ENCODE data around the gene NECTIN1.
A peak's percentile ranks its signal among the peaks of the same experiment; 100 is the strongest.

NECTIN1 gene

DNA sequence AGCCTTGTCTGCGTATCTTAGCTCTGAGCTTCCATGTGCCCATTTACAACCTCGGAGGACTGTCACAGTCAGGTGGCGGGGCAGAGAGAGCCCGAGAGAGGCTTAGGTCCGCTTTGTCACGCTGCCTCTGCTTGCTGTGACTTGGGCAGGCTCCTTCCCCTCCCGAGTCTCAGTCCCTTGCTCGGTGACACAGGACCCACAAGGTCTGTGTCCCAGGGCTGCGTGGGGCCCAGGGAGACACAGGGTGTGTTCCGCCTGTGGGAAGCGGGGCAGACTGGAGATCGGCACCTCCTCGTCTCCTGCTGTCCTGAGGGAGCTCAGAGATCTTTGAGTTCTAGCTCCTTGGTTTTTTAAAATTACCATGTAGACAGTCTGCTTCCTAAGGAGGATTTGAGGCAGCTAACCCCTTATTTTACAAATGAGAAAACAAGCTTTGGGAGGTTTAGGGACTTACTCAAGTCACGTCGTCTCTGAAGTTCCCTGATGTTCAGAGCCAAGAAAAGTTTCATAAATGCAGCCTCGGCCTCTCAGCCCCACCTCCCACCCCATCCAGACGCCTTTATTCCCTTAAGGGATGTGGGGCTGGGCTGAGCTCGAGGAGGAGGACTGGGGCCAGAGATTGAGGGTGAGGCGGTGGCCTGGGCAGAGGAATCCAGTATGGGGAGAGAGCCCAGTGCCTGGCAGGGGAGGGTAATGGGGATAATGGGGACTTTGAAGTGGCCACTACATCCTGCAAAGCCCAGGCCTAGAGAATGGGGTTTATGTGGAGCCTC, 103.6 kb downstream of the NECTIN1 start:
- H3K9me3 ChIP-seq, result no peaks in the 10 kb centered on the region
- H3K4me3 ChIP-seq (ENCODE audit: low read depth in 1 of 2, low read length in 1 of 2), result no peak overlapping the region
- H3K4me1 ChIP-seq (ENCODE audit: control insufficient read depth in 1 of 2, insufficient read depth in 1 of 2, low read depth in 1 of 2, low read length in 1 of 2), result no peaks in the 10 kb centered on the region
- H3K36me3 ChIP-seq, result no peaks in the 10 kb centered on the region
- TF ChIP-seq CTCF (IDR thresholded peaks at IDR 0.05), result no peak
- no peaks in the 10 kb centered on the region for H3K27me3 ChIP-seq
- no peak overlapping the region for H3K27ac ChIP-seq

GRCh38 chr11:119624629-119625028, 104.4 kb downstream of the NECTIN1 start:
- H3K27me3 ChIP-seq, result no peaks in the 10 kb centered on the region
- H3K9me3 ChIP-seq, result no peaks in the 10 kb centered on the region
- no peak overlapping the region for H3K4me3 ChIP-seq (ENCODE audit: low read depth in 1 of 2, low read length in 1 of 2)
- no peaks in the 10 kb centered on the region for H3K36me3 ChIP-seq
- no peak for TF ChIP-seq CTCF (IDR thresholded peaks at IDR 0.05)
- H3K27ac ChIP-seq, result no peak overlapping the region
- no peaks in the 10 kb centered on the region for H3K4me1 ChIP-seq (ENCODE audit: control insufficient read depth in 1 of 2, insufficient read depth in 1 of 2, low read depth in 1 of 2, low read length in 1 of 2)

DNA sequence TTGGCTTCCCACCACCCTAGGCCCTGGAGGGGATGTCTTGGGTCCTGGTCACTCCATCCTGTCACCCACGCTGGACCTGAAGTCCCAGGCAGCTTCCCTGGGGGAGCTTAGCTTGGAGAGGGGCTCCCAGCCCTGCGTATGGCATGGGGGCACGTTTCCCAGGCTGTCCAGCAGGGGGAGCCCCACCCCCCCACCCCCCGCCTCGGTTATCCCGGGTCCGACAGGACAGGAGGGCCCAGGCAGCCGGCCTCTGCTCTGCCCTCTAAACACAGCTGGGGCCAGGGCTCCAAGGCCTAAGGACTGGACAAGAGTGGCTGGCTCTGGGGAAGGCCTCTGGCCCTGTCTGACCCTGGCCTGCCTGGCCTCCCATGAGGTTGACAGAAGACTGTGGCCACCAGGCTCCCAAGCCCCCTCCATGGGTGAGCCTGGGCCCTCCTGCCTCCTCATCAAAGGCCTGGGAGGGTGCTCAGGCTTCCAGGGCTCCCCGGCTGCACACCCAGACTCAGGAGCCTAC, 104.8 kb downstream of the NECTIN1 start:
- Histone ChIP-seq H3K4me3 (ENCODE audit: low read depth in 1 of 2, low read length in 1 of 2) (no peak overlapping the region), H3K9me3 (no peaks in the 10 kb centered on the region), H3K36me3 (no peaks in the 10 kb centered on the region), H3K27ac (no peak overlapping the region), H3K27me3 (no peaks in the 10 kb centered on the region), H3K4me1 (ENCODE audit: control insufficient read depth in 1 of 2, insufficient read depth in 1 of 2, low read depth in 1 of 2, low read length in 1 of 2) (no peaks in the 10 kb centered on the region)
- peak; percentile 58 for TF ChIP-seq CTCF (IDR thresholded peaks at IDR 0.05)

DNA sequence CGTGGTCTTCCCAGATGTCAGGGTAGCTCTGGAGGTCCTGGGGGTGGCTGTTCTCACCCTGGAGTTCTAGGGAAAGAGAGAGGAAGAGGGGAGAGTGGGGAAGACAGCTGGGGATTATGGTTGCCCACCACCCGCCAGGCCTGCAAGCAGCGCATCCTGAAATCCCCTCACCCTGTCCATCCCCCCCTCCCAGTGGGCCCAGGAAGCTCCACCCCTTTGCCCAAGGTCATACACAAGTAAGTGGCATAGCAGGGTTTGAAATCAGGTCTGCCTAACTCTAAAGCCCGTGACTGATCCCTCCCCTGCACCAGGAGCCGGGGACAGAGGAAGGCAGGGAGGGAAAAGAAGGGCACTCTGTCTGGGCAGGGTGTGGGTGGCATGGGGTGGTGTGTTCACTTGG, 105.3 kb downstream of the NECTIN1 start:
- TF ChIP-seq CTCF (IDR thresholded peaks at IDR 0.05), result no peak
- Histone ChIP-seq H3K9me3 (no peaks in the 10 kb centered on the region), H3K36me3 (no peaks in the 10 kb centered on the region), H3K27ac (no peak overlapping the region), H3K4me1 (ENCODE audit: control insufficient read depth in 1 of 2, insufficient read depth in 1 of 2, low read depth in 1 of 2, low read length in 1 of 2) (no peaks in the 10 kb centered on the region), H3K27me3 (no peaks in the 10 kb centered on the region), H3K4me3 (ENCODE audit: low read depth in 1 of 2, low read length in 1 of 2) (no peak overlapping the region)

DNA sequence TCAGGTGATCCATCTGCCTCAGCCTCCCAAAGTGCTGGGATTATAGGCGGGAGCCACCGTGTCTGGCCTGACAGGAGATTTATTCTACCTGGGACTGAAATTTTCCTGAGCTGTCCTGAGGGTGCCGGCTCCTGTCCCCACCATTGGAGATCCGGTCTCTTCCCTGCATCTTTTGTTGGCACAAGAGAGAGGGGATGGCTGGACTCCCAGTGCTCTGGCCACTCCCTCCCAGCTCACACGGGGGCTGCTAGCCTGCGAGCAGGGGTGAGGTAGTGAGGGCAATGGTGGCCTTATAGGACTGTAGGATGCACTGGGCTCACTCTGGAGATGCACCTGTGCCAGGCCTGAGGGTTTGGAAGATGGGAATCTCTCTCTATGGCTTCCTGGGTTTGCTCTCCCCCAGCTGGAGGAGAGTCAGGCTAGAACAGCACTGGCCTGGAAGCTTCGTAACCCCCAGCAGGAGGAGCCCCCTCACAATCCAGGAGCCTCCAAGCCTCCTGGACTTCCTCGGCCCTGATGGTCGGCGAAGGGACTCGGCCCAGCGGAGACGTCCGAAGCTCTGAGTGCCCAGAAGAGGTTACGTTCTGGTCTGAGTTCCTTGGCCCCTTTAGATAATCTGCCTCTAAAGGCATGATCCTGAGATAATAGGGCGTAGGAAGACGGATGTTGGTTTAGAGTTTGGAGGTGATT, 106.4 kb downstream of the NECTIN1 start:
- Histone ChIP-seq H3K4me1 (ENCODE audit: control insufficient read depth in 1 of 2, insufficient read depth in 1 of 2, low read depth in 1 of 2, low read length in 1 of 2) (peaks cover 0 to 8% of the 10 kb centered on the region in 2 experiments), H3K27me3 (no peaks in the 10 kb centered on the region), H3K9me3 (no peaks in the 10 kb centered on the region), H3K4me3 (ENCODE audit: low read depth in 1 of 2, low read length in 1 of 2) (no peak overlapping the region), H3K36me3 (no peaks in the 10 kb centered on the region), H3K27ac (no peak overlapping the region)
- TF ChIP-seq CTCF (IDR thresholded peaks at IDR 0.05), result no peak

Measured in neutrophil (primary cell).